HepG2 (cell line): ENCODE data around the gene IL1A. TPM values are rescaled to one million over a fixed set of nuclear protein-coding genes. Genes with fewer than 3 reads are reported as not detected.

Experiments used
- ATAC-seq: fragments of 200-7000 bp; cut with Tn5 transposase; 3 replicates; pipeline ENCODE4 v1.9.1; 2020; ENCODE audit warnings: mild to moderate bottlenecking, moderate library complexity
- BruUV-seq: library from RNA; stranded (reverse); fragments of 400-500 nt; replicated peaks from 2 replicates; lab custom pipeline; 2021; lab: Mats Ljungman, UMichigan
- CTCF ChIA-PET: fragments of 300-600 bp; formaldehyde crosslinking; extraction: SDS; loops from one replicate; lab custom pipeline; 2021; ENCODE audit warnings: low total read pairs, inconsistent platforms, low intra/inter-chr PET ratio; lab: Yijun Ruan, JAX
- POLR2A ChIA-PET: fragments of 350-600 bp; sonication (Branson Sonifier 250); formaldehyde crosslinking; loops from one replicate; lab custom pipeline; 2020; ENCODE audit warnings: antibody characterized with exemption, inconsistent platforms; lab: Yijun Ruan, JAX
- DNase-seq: peaks from one replicate; pipeline ENCODE4 v3.0.0-alpha.2; 2015; ENCODE audit warnings: low spot score
- FAIRE-seq: peaks from 3 replicates; lab custom pipeline; 2011; peaks lifted over from hg19 to GRCh38; lab: Jason Lieb, UNC
- H2AFZ ChIP-seq: one replicate; pipeline ENCODE4 v1.6.1; 2011; ENCODE audit warnings: low read length, inconsistent platforms
- H3K27ac ChIP-seq: fragments of 300-600 bp; 3 replicates; pipeline ENCODE4 v1.8.0; 2011; ENCODE audit warnings: mixed run types, mild to moderate bottlenecking, mixed read lengths, low read length, inconsistent platforms; ENCODE audit not compliant: insufficient read depth; ENCODE audit errors: extremely low read length
- H3K27me3 ChIP-seq, 2 experiments: fragments of 200-600 bp in 1 of 2; 2 replicates in 1 of 2; 3 replicates in 1 of 2; pipeline versions ENCODE4 v1.6.0 to v1.8.0; 2011; ENCODE audit warnings: low read length in 2 of 2, mild to moderate bottlenecking in 2 of 2, moderate library complexity in 2 of 2, inconsistent platforms in 1 of 2; ENCODE audit not compliant: insufficient read depth in 2 of 2, control insufficient read depth in 1 of 2
- H3K36me3 ChIP-seq, 2 experiments: fragments of 200-600 bp in 1 of 2; replicated peaks in 1 of 2; 2 replicates in 1 of 2; 3 replicates in 1 of 2; pipeline versions ENCODE4 v1.5.1 to v1.8.0; 2011; ENCODE audit warnings: low read length in 2 of 2, inconsistent platforms in 1 of 2; ENCODE audit not compliant: insufficient read depth in 2 of 2, control insufficient read depth in 1 of 2
- H3K4me1 ChIP-seq: 2 replicates; pipeline ENCODE4 v1.5.1; 2012; ENCODE audit warnings: low read length, inconsistent platforms; ENCODE audit not compliant: insufficient read depth
- H3K4me2 ChIP-seq: 2 replicates; pipeline ENCODE4 v1.6.0; 2011; ENCODE audit warnings: low read depth, low read length, inconsistent platforms
- H3K4me3 ChIP-seq, 3 experiments: fragments of 200-600 bp in 1 of 3; sonication (generic), shearing (Covaris generic) in 1 of 3; replicated peaks in 1 of 3; 2 replicates each; pipeline ENCODE4 v1.5.1; 2011 to 2016; ENCODE audit warnings: low read length in 3 of 3, inconsistent platforms in 2 of 3, low read depth in 2 of 3, mild to moderate bottlenecking in 2 of 3, control low read depth in 1 of 3, mixed read lengths in 1 of 3; ENCODE audit not compliant: insufficient read depth in 1 of 3
- H3K79me2 ChIP-seq: one replicate; pipeline ENCODE4 v1.6.1; 2011; ENCODE audit warnings: low read length, inconsistent platforms; ENCODE audit not compliant: insufficient read depth
- H3K9ac ChIP-seq: 2 replicates; pipeline ENCODE4 v1.6.0; 2011; ENCODE audit warnings: mild to moderate bottlenecking, low read depth, low read length, inconsistent platforms; ENCODE audit not compliant: insufficient read depth
- H3K9me3 ChIP-seq: 2 replicates; pipeline ENCODE4 v1.5.1; 2012; ENCODE audit warnings: mild to moderate bottlenecking, low read length
- H4K20me1 ChIP-seq: 2 replicates; pipeline ENCODE4 v1.6.0; 2011; ENCODE audit warnings: inconsistent platforms, mild to moderate bottlenecking, low read length, moderate library complexity; ENCODE audit not compliant: insufficient read depth
- CHCHD3 ChIP-seq: sonication (generic); formaldehyde crosslinking; IDR thresholded peaks from 2 replicates; pipeline ENCODE4 v1.8.0; 2022; ENCODE audit warnings: mild to moderate bottlenecking, missing genetic modification reagents, moderate library complexity
- FOXA1 ChIP-seq, 2 experiments: fragments of 450-650 bp in 1 of 2; sonication (generic) in 1 of 2; formaldehyde crosslinking in 1 of 2; IDR thresholded peaks; 2 replicates each; pipeline versions ENCODE4 v1.4.0 to v1.6.1; 2016 to 2020; ENCODE audit warnings: missing genetic modification reagents in 1 of 2
- FOXO1 ChIP-seq: sonication (generic); formaldehyde crosslinking; IDR thresholded peaks from 2 replicates; pipeline ENCODE4 v1.4.0; 2020; ENCODE audit warnings: missing genetic modification reagents
- WGBS: methylation state at CpG from one replicate; pipeline ENCODE4 v1.1.6; 2017; ENCODE audit warnings: low lambda C conversion rate; 5-methylcytosine and 5-hydroxymethylcytosine counted together
- in situ Hi-C: cut with HindIII; loops from 2 replicates; pipeline ENCODE4 v1.10.0; 2017; ENCODE audit warnings: low pct_unique_long_range_greater_than_20kb; ENCODE audit not compliant: extremely low pct_ligation_motif_present
- intact Hi-C: fragments of 100-400 bp; cut with micrococcal nuclease; formaldehyde crosslinking; loops from one replicate; pipeline ENCODE4 v1.10.0; 2022; ENCODE audit not compliant: unreplicated experiment
- polyA plus RNA-seq, 8 experiments: library from polyadenylated mRNA; depleted of rRNA in 3 of 8; stranded (reverse) in 7 of 8; unstranded in 1 of 8; fragments of >200 nt; fragmentation: Illumina TruSeq in 4 of 8; extraction: Trizol in 4 of 8; gene quantifications; 2 replicates each; pipeline versions ENCODE4 v1.2.1 to v1.2.3, GENCODE V29; 2011 to 2016; ENCODE audit warnings: low read depth in 4 of 8, missing spikeins in 1 of 8, mixed read lengths in 1 of 8; ENCODE audit not compliant: insufficient read depth in 1 of 8
- total RNA-seq, 5 experiments: library from RNA; depleted of rRNA; stranded (reverse); fragments of >200 nt; fragmentation: Illumina TruSeq; extraction: Trizol; gene quantifications; 2 replicates each; pipeline ENCODE4 v1.2.3, GENCODE V29; 2016; ENCODE audit warnings: low read depth in 1 of 5
- TF ChIP-seq, protein P1 (sequence below): sonication (generic); formaldehyde crosslinking; IDR thresholded peaks from 2 replicates; pipeline ENCODE4 v1.4.0; 2020; ENCODE audit warnings: missing genetic modification reagents
- TF ChIP-seq, protein P2 (sequence below): sonication (generic); formaldehyde crosslinking; IDR thresholded peaks from 2 replicates; pipeline ENCODE4 v1.4.0; 2020; ENCODE audit warnings: mild to moderate bottlenecking, missing genetic modification reagents, borderline replicate concordance
- TF ChIP-seq, protein P3 (sequence below): sonication (generic); formaldehyde crosslinking; IDR thresholded peaks from 2 replicates; pipeline ENCODE4 v1.5.0; 2020; ENCODE audit warnings: missing genetic modification reagents

IL1A gene
- total and polyA plus RNA-seq, 2 of the 13 experiments (the other 11 are each of a cell fraction or from before 2014, with no cell fraction given), result not detected

- TF ChIP-seq, protein P1, sequence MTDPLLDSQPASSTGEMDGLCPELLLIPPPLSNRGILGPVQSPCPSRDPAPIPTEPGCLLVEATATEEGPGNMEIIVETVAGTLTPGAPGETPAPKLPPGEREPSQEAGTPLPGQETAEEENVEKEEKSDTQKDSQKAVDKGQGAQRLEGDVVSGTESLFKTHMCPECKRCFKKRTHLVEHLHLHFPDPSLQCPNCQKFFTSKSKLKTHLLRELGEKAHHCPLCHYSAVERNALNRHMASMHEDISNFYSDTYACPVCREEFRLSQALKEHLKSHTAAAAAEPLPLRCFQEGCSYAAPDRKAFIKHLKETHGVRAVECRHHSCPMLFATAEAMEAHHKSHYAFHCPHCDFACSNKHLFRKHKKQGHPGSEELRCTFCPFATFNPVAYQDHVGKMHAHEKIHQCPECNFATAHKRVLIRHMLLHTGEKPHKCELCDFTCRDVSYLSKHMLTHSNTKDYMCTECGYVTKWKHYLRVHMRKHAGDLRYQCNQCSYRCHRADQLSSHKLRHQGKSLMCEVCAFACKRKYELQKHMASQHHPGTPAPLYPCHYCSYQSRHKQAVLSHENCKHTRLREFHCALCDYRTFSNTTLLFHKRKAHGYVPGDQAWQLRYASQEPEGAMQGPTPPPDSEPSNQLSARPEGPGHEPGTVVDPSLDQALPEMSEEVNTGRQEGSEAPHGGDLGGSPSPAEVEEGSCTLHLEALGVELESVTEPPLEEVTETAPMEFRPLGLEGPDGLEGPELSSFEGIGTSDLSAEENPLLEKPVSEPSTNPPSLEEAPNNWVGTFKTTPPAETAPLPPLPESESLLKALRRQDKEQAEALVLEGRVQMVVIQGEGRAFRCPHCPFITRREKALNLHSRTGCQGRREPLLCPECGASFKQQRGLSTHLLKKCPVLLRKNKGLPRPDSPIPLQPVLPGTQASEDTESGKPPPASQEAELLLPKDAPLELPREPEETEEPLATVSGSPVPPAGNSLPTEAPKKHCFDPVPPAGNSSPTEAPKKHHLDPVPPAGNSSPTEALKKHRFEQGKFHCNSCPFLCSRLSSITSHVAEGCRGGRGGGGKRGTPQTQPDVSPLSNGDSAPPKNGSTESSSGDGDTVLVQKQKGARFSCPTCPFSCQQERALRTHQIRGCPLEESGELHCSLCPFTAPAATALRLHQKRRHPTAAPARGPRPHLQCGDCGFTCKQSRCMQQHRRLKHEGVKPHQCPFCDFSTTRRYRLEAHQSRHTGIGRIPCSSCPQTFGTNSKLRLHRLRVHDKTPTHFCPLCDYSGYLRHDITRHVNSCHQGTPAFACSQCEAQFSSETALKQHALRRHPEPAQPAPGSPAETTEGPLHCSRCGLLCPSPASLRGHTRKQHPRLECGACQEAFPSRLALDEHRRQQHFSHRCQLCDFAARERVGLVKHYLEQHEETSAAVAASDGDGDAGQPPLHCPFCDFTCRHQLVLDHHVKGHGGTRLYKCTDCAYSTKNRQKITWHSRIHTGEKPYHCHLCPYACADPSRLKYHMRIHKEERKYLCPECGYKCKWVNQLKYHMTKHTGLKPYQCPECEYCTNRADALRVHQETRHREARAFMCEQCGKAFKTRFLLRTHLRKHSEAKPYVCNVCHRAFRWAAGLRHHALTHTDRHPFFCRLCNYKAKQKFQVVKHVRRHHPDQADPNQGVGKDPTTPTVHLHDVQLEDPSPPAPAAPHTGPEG, result no peak
- peak; percentile 31; the same call in 1 of the 2 replicates for TF ChIP-seq FOXO1 (CRISPR knock-in tag)
These were observed 59.4 kb downstream of the IL1A start (continued) for GRCh38 chr2:112724591-112725525.

GRCh38 chr2:112723995-112724394 is 60.3 kb downstream of the IL1A start:
- no peaks in the 10 kb centered on the region for H4K20me1 ChIP-seq
- H3K79me2 ChIP-seq, result no peaks in the 10 kb centered on the region
- H2AFZ ChIP-seq, result no peak overlapping the region
- POLR2A ChIA-PET, result interaction anchor here (0.9 to 4.2 kb wide), 2 partner anchors 79 to 140 kb away, joined by 5 to 30 read pairs; partner anchors contain the start of gene CHCHD5
- ATAC-seq (no peak), FAIRE-seq (no peak), DNase-seq (no peak)
- no peaks in the 10 kb centered on the region for H3K36me3 ChIP-seq
- no peak overlapping the region for H3K9ac ChIP-seq
- H3K27ac ChIP-seq, result no peak overlapping the region
- H3K4me2 ChIP-seq, result no peak overlapping the region
- WGBS, result 69% methylated on average over 8 of the region's 8 CpGs
- intact Hi-C loops (loop anchor here (10.0 kb wide), 1 partner anchor 459 kb away; no protein-coding TSS in a partner anchor), in situ Hi-C loops (loop anchor here (5.0 kb wide), 2 partner anchors 97 to 122 kb away; no protein-coding TSS in a partner anchor)
- H3K4me1 ChIP-seq, result peaks cover 23% of the 10 kb centered on the region
- CTCF ChIA-PET, result interaction anchor here (0.6 to 5.8 kb wide), 3 partner anchors 78 to 123 kb away, joined by 3 to 113 read pairs (median 96); partner anchors contain the start of gene SLC20A1
- H3K27me3 ChIP-seq, result peaks cover 0 to 23% of the 10 kb centered on the region in 2 experiments
- BruUV-seq, result no TSS peak
- H3K9me3 ChIP-seq, result no peaks in the 10 kb centered on the region
- no peak overlapping the region for H3K4me3 ChIP-seq
- TF ChIP-seq, protein P2, sequence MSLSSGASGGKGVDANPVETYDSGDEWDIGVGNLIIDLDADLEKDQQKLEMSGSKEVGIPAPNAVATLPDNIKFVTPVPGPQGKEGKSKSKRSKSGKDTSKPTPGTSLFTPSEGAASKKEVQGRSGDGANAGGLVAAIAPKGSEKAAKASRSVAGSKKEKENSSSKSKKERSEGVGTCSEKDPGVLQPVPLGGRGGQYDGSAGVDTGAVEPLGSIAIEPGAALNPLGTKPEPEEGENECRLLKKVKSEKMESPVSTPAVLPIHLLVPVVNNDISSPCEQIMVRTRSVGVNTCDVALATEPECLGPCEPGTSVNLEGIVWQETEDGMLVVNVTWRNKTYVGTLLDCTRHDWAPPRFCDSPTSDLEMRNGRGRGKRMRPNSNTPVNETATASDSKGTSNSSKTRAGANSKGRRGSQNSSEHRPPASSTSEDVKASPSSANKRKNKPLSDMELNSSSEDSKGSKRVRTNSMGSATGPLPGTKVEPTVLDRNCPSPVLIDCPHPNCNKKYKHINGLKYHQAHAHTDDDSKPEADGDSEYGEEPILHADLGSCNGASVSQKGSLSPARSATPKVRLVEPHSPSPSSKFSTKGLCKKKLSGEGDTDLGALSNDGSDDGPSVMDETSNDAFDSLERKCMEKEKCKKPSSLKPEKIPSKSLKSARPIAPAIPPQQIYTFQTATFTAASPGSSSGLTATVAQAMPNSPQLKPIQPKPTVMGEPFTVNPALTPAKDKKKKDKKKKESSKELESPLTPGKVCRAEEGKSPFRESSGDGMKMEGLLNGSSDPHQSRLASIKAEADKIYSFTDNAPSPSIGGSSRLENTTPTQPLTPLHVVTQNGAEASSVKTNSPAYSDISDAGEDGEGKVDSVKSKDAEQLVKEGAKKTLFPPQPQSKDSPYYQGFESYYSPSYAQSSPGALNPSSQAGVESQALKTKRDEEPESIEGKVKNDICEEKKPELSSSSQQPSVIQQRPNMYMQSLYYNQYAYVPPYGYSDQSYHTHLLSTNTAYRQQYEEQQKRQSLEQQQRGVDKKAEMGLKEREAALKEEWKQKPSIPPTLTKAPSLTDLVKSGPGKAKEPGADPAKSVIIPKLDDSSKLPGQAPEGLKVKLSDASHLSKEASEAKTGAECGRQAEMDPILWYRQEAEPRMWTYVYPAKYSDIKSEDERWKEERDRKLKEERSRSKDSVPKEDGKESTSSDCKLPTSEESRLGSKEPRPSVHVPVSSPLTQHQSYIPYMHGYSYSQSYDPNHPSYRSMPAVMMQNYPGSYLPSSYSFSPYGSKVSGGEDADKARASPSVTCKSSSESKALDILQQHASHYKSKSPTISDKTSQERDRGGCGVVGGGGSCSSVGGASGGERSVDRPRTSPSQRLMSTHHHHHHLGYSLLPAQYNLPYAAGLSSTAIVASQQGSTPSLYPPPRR (CRISPR knock-in tag), result no peak
- TF ChIP-seq, protein P3, sequence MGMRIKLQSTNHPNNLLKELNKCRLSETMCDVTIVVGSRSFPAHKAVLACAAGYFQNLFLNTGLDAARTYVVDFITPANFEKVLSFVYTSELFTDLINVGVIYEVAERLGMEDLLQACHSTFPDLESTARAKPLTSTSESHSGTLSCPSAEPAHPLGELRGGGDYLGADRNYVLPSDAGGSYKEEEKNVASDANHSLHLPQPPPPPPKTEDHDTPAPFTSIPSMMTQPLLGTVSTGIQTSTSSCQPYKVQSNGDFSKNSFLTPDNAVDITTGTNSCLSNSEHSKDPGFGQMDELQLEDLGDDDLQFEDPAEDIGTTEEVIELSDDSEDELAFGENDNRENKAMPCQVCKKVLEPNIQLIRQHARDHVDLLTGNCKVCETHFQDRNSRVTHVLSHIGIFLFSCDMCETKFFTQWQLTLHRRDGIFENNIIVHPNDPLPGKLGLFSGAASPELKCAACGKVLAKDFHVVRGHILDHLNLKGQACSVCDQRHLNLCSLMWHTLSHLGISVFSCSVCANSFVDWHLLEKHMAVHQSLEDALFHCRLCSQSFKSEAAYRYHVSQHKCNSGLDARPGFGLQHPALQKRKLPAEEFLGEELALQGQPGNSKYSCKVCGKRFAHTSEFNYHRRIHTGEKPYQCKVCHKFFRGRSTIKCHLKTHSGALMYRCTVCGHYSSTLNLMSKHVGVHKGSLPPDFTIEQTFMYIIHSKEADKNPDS (CRISPR knock-in tag), result peak; percentile 44; the same call in 1 of the 2 replicates
- TF ChIP-seq CHCHD3 (CRISPR knock-in tag) (0 out of 2 replicates have a peak, but pooled peaks have one; percentile 14), FOXA1 (IDR thresholded peaks at IDR 0.05) (no peak), FOXA1 (CRISPR knock-in tag; IDR thresholded peaks at IDR 0.05) (no peak)
